Measurements from ENCODE around the gene TM4SF5. TPM values are rescaled to one million over a fixed set of nuclear protein-coding genes. Genes with fewer than 3 reads are reported as not detected.

Gene TM4SF5
- polyA plus RNA-seq (ENCODE audit: low read depth in 6 of 6): not detected

DNA sequence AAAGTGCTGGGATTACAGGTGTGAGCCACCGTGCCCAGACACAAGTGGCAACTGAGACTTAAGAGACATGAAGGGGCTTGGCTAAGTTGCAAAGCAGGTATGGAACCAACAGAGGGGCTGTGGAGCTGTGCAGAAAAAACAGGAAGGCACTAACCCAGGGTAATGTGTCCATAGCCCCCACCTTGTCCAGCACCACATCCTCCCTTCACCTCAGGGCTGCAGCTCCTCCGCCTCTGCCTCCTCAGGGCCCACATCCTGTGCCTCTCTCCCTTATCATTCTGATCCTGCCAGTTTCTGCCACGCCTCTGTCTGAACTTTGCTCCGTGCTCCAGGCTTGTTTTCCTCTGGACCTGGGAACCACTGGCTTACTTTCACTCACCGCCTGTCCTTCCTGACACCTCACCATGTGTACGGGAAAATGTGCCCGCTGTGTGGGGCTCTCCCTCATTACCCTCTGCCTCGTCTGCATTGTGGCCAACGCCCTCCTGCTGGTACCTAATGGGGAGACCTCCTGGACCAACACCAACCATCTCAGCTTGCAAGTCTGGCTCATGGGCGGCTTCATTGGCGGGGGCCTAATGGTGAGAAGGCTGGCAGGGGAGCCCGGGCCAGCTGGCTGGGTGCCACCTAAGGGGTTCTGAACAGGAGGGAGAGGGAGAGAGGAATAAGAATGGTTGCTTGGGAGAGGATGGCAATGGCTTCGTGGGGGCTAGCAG is at the start of gene TM4SF5:
TSS of gene TM4SF5 (plus strand) at position 368 of the 716 bp plus-strand sequence. CDS start at position 405, 37 bp downstream.
- peaks cover 4 to 15% (median 14%) of the 10 kb centered on the region in 3 donors for H3K4me1 Mint-ChIP-seq
- H3K27me3 Mint-ChIP-seq: peaks cover 14 to 24% (median 17%) of the 10 kb centered on the region in 3 donors
- no peaks in the 10 kb centered on the region for H3K36me3 Mint-ChIP-seq
- ATAC-seq (ENCODE audit: low read depth in 2 of 2) (no peak), DNase-seq (no peak)
- H3K9me3 Mint-ChIP-seq: no peaks in the 10 kb centered on the region
- H3K4me3 Mint-ChIP-seq: no peak within 1 kb of the TSS
- no peak within 1 kb of the TSS for H3K27ac Mint-ChIP-seq

DNA sequence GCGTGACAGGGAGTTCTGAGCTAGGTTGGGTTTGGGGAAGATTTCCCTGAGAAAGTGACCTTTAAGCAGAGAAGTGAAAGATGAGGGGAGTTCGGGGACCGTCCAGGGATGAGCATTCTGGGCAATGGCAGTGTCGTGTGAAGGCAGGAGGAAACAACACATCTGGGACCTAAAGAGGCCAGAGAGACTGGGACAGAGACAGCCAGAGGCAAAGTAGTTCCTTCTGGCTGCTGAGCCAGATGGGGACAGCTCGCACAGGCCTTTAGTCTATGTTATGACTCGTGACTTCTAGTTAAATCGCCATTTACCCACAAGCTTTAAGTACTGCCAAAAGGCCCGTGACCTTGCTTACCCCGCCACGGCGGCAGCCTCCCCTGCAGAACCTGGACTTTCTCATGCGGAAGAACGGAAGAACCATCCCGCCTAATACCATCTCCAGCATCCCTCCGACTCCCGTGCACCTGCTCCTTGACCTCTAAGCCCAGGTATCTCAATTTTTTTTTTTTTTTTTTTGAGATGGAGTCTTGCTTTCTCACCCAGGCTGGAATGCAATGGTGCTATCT is 48.9 kb upstream of the TM4SF5 start:
- Mint-ChIP-seq H3K27me3 (no peaks in the 10 kb centered on the region), H3K4me3 (no peak overlapping the region), H3K4me1 (peaks cover 13 to 17% (median 15%) of the 10 kb centered on the region in 3 donors), H3K36me3 (peaks cover 0 to 23% of the 10 kb centered on the region in 2 donors), H3K9me3 (no peaks in the 10 kb centered on the region), H3K27ac (no peak overlapping the region)
- no peak for ATAC-seq (ENCODE audit: low read depth in 2 of 2)
- no peak for DNase-seq

DNA sequence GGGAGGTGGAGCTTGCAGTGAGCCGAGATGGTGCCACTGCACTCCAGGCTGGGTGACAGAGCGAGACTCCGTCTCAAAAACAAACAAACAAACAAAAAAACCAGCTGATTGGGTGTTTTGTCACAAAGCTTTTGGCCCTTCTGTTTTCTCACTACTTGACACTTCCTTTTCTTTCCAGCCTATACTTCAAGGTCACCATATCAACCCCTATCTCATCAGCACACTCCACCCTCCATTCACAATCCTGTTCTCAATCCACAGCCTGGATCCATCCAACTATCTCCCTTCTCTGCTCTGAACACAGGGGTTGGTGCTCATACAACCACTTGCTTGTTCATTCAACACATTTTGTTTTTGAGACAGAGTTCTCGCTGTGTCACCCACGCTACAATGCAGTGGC is 47.0 kb upstream of the TM4SF5 start:
- H3K4me1 Mint-ChIP-seq: peaks cover 11 to 17% (median 13%) of the 10 kb centered on the region in 3 donors
- H3K4me3 Mint-ChIP-seq: no peak overlapping the region
- no peak for ATAC-seq (ENCODE audit: low read depth in 2 of 2)
- peaks cover 0 to 14% of the 10 kb centered on the region in 2 donors for H3K36me3 Mint-ChIP-seq
- H3K27me3 Mint-ChIP-seq: no peaks in the 10 kb centered on the region
- H3K27ac Mint-ChIP-seq: peak overlapping the region in 1 of 6 donors; percentile 88
- DNase-seq: no peak
- H3K9me3 Mint-ChIP-seq: no peaks in the 10 kb centered on the region

DNA sequence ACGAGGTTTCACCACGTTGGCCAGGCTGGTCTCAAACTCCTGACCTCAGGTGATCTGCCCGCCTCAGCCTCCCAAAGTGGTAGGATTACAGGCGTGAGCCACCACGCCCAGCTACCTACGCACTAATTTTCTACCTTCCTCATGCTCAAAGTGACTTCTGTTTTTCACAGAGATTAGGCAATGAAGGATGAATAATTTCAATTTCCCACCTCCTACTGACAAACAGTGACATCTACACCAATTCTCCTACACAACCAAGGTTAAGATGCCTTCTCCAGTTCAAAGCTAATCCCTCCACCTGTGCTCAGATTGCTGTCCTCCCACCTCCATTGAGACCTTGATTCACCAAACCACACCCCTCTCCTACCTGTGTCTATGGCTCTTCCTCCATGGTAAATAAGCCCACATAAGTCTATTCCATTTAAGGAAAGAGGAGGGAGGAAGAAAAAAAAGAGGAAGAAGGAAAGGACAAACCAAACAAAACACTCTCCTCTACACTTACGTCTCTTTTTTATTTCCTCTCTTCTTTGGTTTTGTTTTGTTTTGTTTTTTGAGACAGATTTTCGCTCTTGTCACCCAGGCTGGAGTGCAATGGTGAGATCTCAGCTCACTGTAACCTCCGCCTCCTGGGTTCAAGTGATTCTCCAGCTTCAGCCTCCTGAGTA is 45.9 kb upstream of the TM4SF5 start:
- ATAC-seq (ENCODE audit: low read depth in 2 of 2): peak in 1 of 2 donors; percentile 41
- peak overlapping the region in 5 of 6 donors; percentile 1 to 71 (median 53) for H3K27ac Mint-ChIP-seq

GRCh38 chr17:4728124-4728523 is 43.6 kb upstream of the TM4SF5 start:
- no peak for DNase-seq
- Mint-ChIP-seq H3K4me3 (no peak overlapping the region), H3K27me3 (no peaks in the 10 kb centered on the region), H3K27ac (no peak overlapping the region), H3K4me1 (peaks cover 24 to 43% (median 31%) of the 10 kb centered on the region in 3 donors), H3K36me3 (peaks cover 0 to 4% of the 10 kb centered on the region in 2 donors), H3K9me3 (no peaks in the 10 kb centered on the region)
- no peak for ATAC-seq (ENCODE audit: low read depth in 2 of 2)

More for the DNA sequence above, 45.9 kb upstream of the TM4SF5 start:
- H3K9me3 Mint-ChIP-seq: no peaks in the 10 kb centered on the region
- peaks cover 15 to 22% (median 17%) of the 10 kb centered on the region in 3 donors for H3K4me1 Mint-ChIP-seq
- H3K4me3 Mint-ChIP-seq: no peak overlapping the region
- H3K27me3 Mint-ChIP-seq: no peaks in the 10 kb centered on the region
- no peak for DNase-seq
- H3K36me3 Mint-ChIP-seq: peaks cover 0 to 2% of the 10 kb centered on the region in 2 donors

DNA sequence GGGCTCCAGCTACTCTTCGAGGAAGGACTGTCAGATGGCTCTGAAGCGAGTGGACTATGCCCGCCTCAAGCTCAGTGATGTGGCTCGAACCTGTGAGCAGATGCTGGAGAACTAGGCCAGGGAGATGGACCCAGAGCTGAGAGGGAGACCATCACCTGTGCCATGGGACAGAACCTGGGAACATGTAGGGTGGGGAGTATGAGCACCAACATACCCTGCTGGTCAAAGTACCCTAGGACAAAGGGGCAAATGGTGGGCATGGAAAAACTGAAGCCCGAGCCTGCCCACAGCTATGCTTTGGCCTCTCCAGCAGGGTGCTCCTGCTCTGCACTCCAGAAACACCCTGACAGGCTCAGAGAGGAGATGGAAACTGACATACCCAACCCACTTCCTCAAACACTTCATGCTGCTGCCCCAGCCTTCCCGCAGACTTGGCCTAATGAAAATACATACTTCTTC is 38.6 kb upstream of the TM4SF5 start:
- Mint-ChIP-seq H3K27me3 (no peaks in the 10 kb centered on the region), H3K4me3 (peak overlapping the region; percentile 64 to 94 (median 86)), H3K4me1 (peaks cover 43 to 56% (median 45%) of the 10 kb centered on the region in 3 donors), H3K9me3 (no peaks in the 10 kb centered on the region), H3K27ac (peak overlapping the region in 5 of 6 donors; percentile 93 to 99 (median 98)), H3K36me3 (peaks cover 0 to 4% of the 10 kb centered on the region in 2 donors)
- DNase-seq: peak; percentile 83
- peak; percentile 84 to 90 for ATAC-seq (ENCODE audit: low read depth in 2 of 2)

DNA sequence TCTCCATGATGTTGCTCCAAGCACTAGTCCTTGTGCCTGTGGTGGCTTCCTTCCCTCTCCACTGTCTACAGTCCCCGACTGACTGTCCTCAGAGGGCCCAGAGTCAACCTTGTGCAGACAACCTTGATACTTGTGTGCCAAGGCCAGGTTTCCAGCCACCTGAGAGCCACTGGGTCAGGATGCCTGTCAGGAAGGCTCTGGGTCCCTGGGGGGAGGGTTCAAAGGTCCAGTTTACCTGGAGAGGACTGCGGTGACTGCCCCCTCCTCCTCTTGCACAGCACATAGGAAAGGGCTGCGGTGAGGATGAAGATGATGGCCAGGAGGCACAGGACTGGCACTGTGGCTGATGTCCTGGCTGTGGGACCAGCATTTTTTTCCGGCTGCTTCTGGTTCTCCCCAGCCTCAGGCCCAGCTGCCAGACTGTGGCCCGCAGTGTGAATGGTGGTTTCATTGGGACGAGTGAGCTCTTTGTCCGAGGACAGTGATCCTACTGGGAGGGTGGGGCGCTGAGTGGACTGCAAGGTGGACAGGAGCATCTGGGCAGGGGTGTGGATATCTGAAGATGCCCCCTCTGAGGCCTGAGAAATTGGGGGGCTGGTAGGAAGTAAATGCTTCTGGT is 36.7 kb upstream of the TM4SF5 start:
- Mint-ChIP-seq H3K9me3 (no peaks in the 10 kb centered on the region), H3K27ac (peak overlapping the region; percentile 66 to 93 (median 90)), H3K4me3 (peak overlapping the region in 3 of 8 donors; percentile 50 to 72 (median 69)), H3K27me3 (no peaks in the 10 kb centered on the region), H3K36me3 (peaks cover 0 to 4% of the 10 kb centered on the region in 2 donors), H3K4me1 (peaks cover 54 to 64% (median 58%) of the 10 kb centered on the region in 3 donors)
- ATAC-seq (ENCODE audit: low read depth in 2 of 2) (no peak), DNase-seq (no peak)

DNA sequence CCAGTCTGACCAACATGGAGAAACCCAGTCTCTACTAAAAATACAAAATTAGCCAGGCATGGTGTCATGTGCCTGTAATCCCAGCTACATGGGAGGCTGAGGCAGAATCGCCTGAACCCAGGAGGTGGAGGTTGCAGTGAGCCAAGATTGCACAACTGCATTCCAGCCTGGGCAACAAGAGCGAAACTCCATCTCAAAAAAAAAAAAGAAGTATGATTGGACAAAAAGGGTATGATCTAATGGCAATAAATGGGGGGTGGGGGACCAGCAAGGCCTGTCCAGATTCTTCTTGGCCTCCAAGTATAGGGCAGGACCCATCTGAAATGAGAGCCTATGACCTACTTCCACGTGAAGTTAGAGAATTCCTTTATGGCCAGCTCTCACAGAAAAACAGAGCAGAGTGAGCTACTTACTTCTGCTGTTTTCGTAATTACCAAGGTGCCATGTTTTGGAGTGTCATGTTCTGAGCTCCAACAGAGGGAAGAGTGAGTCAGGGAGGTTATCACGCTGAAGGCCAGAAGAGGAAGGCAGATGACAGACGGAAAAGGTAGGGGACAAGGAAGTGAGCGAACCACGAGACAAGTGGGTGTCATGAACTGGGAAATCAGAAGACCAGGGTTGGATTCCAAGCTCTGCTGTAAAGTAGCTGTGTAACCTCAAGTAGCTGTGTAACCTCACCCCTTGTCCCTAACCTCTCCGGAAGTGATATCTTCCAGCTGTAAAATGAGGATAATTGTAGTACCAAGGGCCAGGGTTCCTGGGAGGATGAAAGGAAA is 35.6 kb upstream of the TM4SF5 start:
- Mint-ChIP-seq H3K36me3 (peaks cover 0 to 4% of the 10 kb centered on the region in 2 donors), H3K4me1 (peaks cover 55 to 63% (median 58%) of the 10 kb centered on the region in 3 donors), H3K27ac (peak overlapping the region; percentile 32 to 93 (median 80)), H3K9me3 (no peaks in the 10 kb centered on the region), H3K4me3 (peak overlapping the region in 1 of 8 donors; percentile 72), H3K27me3 (no peaks in the 10 kb centered on the region)
- no peak for ATAC-seq (ENCODE audit: low read depth in 2 of 2)
- no peak for DNase-seq

GRCh38 chr17:4738136-4739121 is 33.3 kb upstream of the TM4SF5 start:
- Mint-ChIP-seq H3K27me3 (peaks cover 6 to 22% (median 19%) of the 10 kb centered on the region in 3 donors), H3K4me3 (peak overlapping the region; percentile 80 to 97 (median 92)), H3K4me1 (peaks cover 41 to 47% (median 41%) of the 10 kb centered on the region in 3 donors), H3K9me3 (no peaks in the 10 kb centered on the region), H3K36me3 (no peaks in the 10 kb centered on the region), H3K27ac (peak overlapping the region; percentile 88 to 99 (median 96))
- DNase-seq (peak; percentile 60), ATAC-seq (ENCODE audit: low read depth in 2 of 2) (peak; percentile 54 to 60)

DNA sequence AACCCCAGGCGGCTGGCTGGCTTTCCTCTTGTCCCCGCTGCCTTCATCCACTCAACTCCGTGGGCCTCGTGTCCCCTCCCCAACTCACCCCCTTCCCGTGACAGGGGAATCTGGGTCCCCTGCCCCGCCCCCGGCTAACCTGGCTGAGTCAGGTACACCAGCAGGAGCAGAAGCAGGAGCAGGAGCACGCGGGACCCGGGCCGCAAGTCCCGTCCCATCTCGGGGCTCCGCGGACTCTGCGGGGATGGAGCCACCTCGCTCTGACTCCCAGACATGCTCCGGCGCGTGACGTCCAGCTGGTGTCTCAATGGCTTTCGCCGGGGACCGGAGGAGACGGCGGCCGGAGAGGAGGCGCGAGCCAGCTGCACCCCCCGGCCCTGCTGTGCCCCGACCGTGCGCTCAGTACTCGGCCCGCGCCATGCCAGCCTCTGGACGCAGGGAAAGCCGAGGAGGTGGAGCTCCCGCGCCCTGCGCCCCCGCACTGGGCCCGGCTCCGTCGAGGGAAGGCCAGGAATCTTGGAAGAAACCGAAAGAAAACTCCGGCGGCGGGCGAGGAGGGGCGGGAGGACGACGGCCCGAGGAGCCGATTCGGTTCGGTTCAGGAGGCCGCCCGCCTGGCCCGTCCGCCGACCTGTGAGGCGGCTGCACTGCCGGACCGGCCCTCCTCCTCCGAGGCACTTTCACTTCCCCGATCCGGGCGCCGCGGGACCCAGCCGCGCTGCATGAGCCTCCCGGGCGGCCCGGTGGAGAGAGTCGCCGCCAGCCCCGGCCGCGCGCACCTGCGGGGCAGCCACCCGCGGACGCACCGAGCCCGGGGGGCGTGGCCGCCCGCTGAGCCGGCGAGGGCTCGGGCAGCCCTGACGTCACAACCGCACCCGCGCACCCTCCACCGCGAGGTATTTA is 32.3 kb upstream of the TM4SF5 start, which contains the start of the genes CXCL16 and ZMYND15:
TSS of gene CXCL16 (minus strand) at position 807 of the 903 bp plus-strand sequence. CDS start at position 218, 589 bp downstream.
TSS of gene ZMYND15 (plus strand) at position 712 of the 903 bp plus-strand sequence. CDS start 716 bp downstream, outside the sequence.
- peak within 1 kb of the TSS; percentile 88 to 99 (median 96) for H3K27ac Mint-ChIP-seq
- H3K4me3 Mint-ChIP-seq: peak within 1 kb of the TSS; percentile 80 to 97 (median 92)
- peak; percentile 88 for DNase-seq
- ATAC-seq (ENCODE audit: low read depth in 2 of 2): peak; percentile 78 to 79
- peaks cover 6 to 31% (median 25%) of the 10 kb centered on the region in 3 donors for H3K27me3 Mint-ChIP-seq
- peaks cover 32 to 39% (median 36%) of the 10 kb centered on the region in 3 donors for H3K4me1 Mint-ChIP-seq
- H3K9me3 Mint-ChIP-seq: no peaks in the 10 kb centered on the region
- H3K36me3 Mint-ChIP-seq: no peaks in the 10 kb centered on the region

DNA sequence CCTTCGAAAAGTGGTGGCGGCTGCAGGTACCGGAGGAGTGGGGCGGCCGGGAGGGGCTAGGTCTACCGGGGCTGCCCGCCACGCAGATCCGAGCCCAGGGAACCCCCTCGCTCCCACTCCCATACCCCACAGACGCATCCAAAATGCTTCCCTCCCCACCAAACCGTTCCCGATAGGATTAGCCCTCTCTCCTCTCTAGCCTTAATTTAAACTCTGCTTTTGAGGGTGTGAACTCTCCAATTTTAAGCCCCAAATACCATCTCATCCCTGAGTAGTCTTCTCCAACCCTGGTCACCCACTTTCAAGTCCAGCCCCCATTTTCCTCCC is 31.7 kb upstream of the TM4SF5 start:
- no peaks in the 10 kb centered on the region for H3K9me3 Mint-ChIP-seq
- peaks cover 28 to 33% (median 33%) of the 10 kb centered on the region in 3 donors for H3K4me1 Mint-ChIP-seq
- ATAC-seq (ENCODE audit: low read depth in 2 of 2) (no peak), DNase-seq (no peak)
- H3K27ac Mint-ChIP-seq: peak overlapping the region; percentile 57 to 99 (median 92)
- peak overlapping the region; percentile 62 to 92 (median 86) for H3K4me3 Mint-ChIP-seq
- peaks cover 6 to 37% (median 31%) of the 10 kb centered on the region in 3 donors for H3K27me3 Mint-ChIP-seq
- no peaks in the 10 kb centered on the region for H3K36me3 Mint-ChIP-seq
